Neural crest cell (in vitro differentiated cells): Measurements from ENCODE around the gene CSF2. TPM values are rescaled to one million over a fixed set of nuclear protein-coding genes. Genes with fewer than 3 reads are reported as not detected.

Experiments
- DNase-seq: peaks from one replicate; pipeline ENCODE4 v3.0.0; 2021; ENCODE audit warnings: low read depth, mixed read lengths, low spot score
- H3K27ac Mint-ChIP-seq: one replicate; pipeline ENCODE4 v1.8.0; 2021; ENCODE audit warnings: mild to moderate bottlenecking, mixed read lengths; ENCODE audit not compliant: unreplicated experiment
- H3K27me3 Mint-ChIP-seq: 2 replicates; pipeline ENCODE4 v1.8.0; 2021; ENCODE audit warnings: low read depth, mild to moderate bottlenecking, mixed read lengths
- H3K36me3 Mint-ChIP-seq: 2 replicates; pipeline ENCODE4 v1.8.0; 2021; ENCODE audit warnings: low read depth, mild to moderate bottlenecking, mixed read lengths
- H3K4me1 Mint-ChIP-seq: 2 replicates; pipeline ENCODE4 v1.8.0; 2021; ENCODE audit warnings: mixed read lengths
- H3K4me3 Mint-ChIP-seq: one replicate; pipeline ENCODE4 v1.8.0; 2021; ENCODE audit warnings: mild to moderate bottlenecking, mixed read lengths
- H3K9me3 Mint-ChIP-seq: 2 replicates; pipeline ENCODE4 v1.8.0; 2021; ENCODE audit warnings: mixed read lengths
- CTCF ChIP-seq: fragments of 200-600 bp; sonication (generic); conservative IDR thresholded peaks from 2 replicates; pipeline ENCODE4 v1.5.0; 2021; ENCODE audit warnings: antibody characterized with exemption, mild to moderate bottlenecking
- long read RNA-seq: library from polyadenylated mRNA; unstranded; transcript quantifications from one replicate; pipeline ENCODE4 v2.0.0, GENCODE V29; 2020
- total RNA-seq: library from RNA; stranded (reverse); gene quantifications from 2 replicates; pipeline ENCODE4 v1.2.1, GENCODE V29; 2021

CSF2 gene
- not detected in 2 replicates for total RNA-seq
- long read RNA-seq, result 0 reads

- no peak for TF ChIP-seq CTCF
- Mint-ChIP-seq H3K4me3 (no peak within 1 kb of the TSS), H3K4me1 (no peaks in the 10 kb centered on the region), H3K27me3 (no peaks in the 10 kb centered on the region), H3K27ac (no peak within 1 kb of the TSS), H3K9me3 (no peaks in the 10 kb centered on the region), H3K36me3 (no peaks in the 10 kb centered on the region)
- DNase-seq, result no peak
Observed at GRCh38 chr5:132073231-132074013, at the start of gene CSF2. CSF2 (plus strand) TSS chr5:132073789; CDS start chr5:132073824, 35 bp downstream.

GRCh38 chr5:132024117-132024435 lies 49.5 kb upstream of the CSF2 start:
- DNase-seq, result no peak
- Mint-ChIP-seq H3K4me1 (no peaks in the 10 kb centered on the region), H3K27ac (no peak overlapping the region), H3K4me3 (no peak overlapping the region), H3K9me3 (no peaks in the 10 kb centered on the region), H3K36me3 (no peaks in the 10 kb centered on the region), H3K27me3 (peaks cover 36% of the 10 kb centered on the region)
- no peak for TF ChIP-seq CTCF

DNA sequence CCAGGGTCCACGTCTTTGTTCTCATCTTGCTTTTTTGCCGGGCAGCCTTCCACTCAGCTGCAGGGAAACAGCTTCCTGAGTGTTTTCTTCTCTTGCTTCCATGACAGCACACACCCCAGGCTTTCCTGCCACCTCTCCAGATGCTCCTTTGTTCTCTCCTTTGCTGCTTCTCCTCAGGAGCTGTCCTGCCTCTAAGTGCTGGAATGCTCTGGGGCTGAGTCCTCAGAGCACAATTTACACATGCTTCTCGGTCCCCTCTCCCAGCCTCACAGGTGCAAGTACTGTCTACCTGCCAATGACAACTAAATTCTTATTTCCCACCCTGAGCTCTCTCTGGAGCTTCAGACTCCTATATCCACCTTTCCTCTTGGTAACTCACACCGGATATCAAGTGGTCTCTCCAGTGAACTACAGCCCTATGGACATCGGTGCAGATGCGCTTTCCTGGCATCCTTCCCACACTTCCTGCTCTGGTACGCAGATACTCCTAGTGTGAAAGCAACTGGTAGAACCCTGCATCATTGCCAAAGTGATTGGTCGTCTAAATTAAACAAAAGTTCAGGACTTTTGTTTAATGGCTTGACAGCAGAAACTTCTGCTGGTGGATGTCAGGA lies 48.7 kb upstream of the CSF2 start:
- H3K27me3 Mint-ChIP-seq, result peaks cover 35% of the 10 kb centered on the region
- DNase-seq, result no peak
- no peak overlapping the region for H3K4me3 Mint-ChIP-seq
- no peaks in the 10 kb centered on the region for H3K36me3 Mint-ChIP-seq
- no peaks in the 10 kb centered on the region for H3K9me3 Mint-ChIP-seq
- H3K4me1 Mint-ChIP-seq, result no peaks in the 10 kb centered on the region
- no peak for TF ChIP-seq CTCF
- no peak overlapping the region for H3K27ac Mint-ChIP-seq

- no peak for DNase-seq
- no peak for TF ChIP-seq CTCF
- Mint-ChIP-seq H3K27ac (no peak overlapping the region), H3K4me3 (no peak overlapping the region), H3K27me3 (peaks cover 32% of the 10 kb centered on the region), H3K9me3 (no peaks in the 10 kb centered on the region), H3K36me3 (no peaks in the 10 kb centered on the region), H3K4me1 (no peaks in the 10 kb centered on the region)
Observed at GRCh38 chr5:132025403-132025971, 48.1 kb upstream of the CSF2 start.

GRCh38 chr5:132026516-132027008 lies 47.0 kb upstream of the CSF2 start:
- no peak overlapping the region for H3K4me3 Mint-ChIP-seq
- DNase-seq, result no peak
- H3K4me1 Mint-ChIP-seq, result no peaks in the 10 kb centered on the region
- no peaks in the 10 kb centered on the region for H3K36me3 Mint-ChIP-seq
- no peak overlapping the region for H3K27ac Mint-ChIP-seq
- no peaks in the 10 kb centered on the region for H3K9me3 Mint-ChIP-seq
- no peak for TF ChIP-seq CTCF
- H3K27me3 Mint-ChIP-seq, result peaks cover 25% of the 10 kb centered on the region
